ENCODE results near the gene CC2D2B. TPM values are rescaled to one million over a fixed set of nuclear protein-coding genes. Genes with fewer than 3 reads are reported as not detected.

The CC2D2B gene
- total and polyA plus RNA-seq, 10 donors, result 0.26 to 7.1 (median 2.8) TPM

DNA sequence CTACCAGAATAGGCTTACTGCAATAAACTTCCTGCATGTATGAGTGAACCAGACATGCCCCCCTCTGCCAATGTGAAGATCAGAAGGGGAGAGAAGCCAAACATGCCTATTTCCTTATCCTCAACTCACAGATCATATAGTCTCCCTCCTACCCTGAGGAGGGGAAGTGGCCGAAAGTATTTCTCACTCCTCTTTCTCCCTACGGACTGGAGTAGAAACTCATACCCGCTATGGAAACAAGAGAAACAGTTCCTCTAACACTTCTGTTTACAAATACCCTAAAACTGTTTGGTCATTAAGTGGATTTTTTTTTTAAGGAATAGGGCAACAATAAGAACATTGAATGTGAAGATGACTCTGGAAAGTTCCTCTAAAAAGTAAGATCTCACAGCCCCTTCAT, 167.0 kb downstream of the CC2D2B start:
- TF ChIP-seq, protein P1, sequence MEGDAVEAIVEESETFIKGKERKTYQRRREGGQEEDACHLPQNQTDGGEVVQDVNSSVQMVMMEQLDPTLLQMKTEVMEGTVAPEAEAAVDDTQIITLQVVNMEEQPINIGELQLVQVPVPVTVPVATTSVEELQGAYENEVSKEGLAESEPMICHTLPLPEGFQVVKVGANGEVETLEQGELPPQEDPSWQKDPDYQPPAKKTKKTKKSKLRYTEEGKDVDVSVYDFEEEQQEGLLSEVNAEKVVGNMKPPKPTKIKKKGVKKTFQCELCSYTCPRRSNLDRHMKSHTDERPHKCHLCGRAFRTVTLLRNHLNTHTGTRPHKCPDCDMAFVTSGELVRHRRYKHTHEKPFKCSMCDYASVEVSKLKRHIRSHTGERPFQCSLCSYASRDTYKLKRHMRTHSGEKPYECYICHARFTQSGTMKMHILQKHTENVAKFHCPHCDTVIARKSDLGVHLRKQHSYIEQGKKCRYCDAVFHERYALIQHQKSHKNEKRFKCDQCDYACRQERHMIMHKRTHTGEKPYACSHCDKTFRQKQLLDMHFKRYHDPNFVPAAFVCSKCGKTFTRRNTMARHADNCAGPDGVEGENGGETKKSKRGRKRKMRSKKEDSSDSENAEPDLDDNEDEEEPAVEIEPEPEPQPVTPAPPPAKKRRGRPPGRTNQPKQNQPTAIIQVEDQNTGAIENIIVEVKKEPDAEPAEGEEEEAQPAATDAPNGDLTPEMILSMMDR (IDR thresholded peaks at IDR 0.05 in 8 of 11, conservative IDR thresholded peaks at IDR 0.05 in 3 of 11), result no peak
- TF ChIP-seq POLR2AphosphoS5 (IDR thresholded peaks at IDR 0.05) (no peak), POLR2A (IDR thresholded peaks at IDR 0.05) (no peak)
- intact Hi-C loops (cut with DNase I; ENCODE audit: low total_unique reads), result no loop called here
- H3K27ac ChIP-seq, result no peak overlapping the region
- DNase-seq, result no peak
- 89 to 94% (median 92%) methylated on average over 3 of the region's 3 CpGs for WGBS, 5 donors
- no peak overlapping the region for H3K4me3 ChIP-seq
- no peaks in the 10 kb centered on the region for H3K27me3 ChIP-seq (replicated peaks in 1 of 7)
- H3K4me1 ChIP-seq, result no peaks in the 10 kb centered on the region
- H3K36me3 ChIP-seq, result no peaks in the 10 kb centered on the region
- H3K9me3 ChIP-seq, result no peaks in the 10 kb centered on the region

DNA sequence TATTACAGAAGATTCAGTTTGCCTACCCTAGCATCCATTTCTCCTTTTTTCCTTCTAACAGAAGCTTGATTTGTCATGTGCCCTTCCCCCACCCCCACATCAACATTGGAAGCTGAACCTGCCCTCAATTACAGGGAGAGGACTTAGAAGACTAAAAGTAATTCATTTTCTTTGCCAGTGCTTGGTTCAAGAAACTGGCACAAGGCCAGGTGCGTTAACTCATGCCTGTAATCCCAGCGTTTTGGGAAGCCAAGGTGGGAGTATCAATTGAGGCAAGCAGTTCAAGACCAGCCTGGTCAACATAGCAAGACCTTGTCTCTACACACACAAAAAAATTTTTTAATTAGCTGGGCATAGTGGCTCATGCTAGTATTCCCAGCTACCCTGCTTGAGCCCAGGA, 168.2 kb downstream of the CC2D2B start:
- no peak for DNase-seq
- Histone ChIP-seq H3K4me1 (no peaks in the 10 kb centered on the region), H3K27ac (no peak overlapping the region), H3K4me3 (no peak overlapping the region), H3K36me3 (peaks cover 0 to 1% (median 0%) of the 10 kb centered on the region in 6 donors), H3K27me3 (replicated peaks in 1 of 7) (no peaks in the 10 kb centered on the region), H3K9me3 (no peaks in the 10 kb centered on the region)
- no peak for TF ChIP-seq POLR2A (IDR thresholded peaks at IDR 0.05)
- TF ChIP-seq, protein P1 (IDR thresholded peaks at IDR 0.05 in 8 of 11, conservative IDR thresholded peaks at IDR 0.05 in 3 of 11), result no peak
- no peak for TF ChIP-seq POLR2AphosphoS5 (IDR thresholded peaks at IDR 0.05)
- intact Hi-C loops (cut with DNase I; ENCODE audit: low total_unique reads), result no loop called here
- 60 to 100% (median 80%) methylated on average over 2 of the region's 2 CpGs for WGBS, 5 donors

DNA sequence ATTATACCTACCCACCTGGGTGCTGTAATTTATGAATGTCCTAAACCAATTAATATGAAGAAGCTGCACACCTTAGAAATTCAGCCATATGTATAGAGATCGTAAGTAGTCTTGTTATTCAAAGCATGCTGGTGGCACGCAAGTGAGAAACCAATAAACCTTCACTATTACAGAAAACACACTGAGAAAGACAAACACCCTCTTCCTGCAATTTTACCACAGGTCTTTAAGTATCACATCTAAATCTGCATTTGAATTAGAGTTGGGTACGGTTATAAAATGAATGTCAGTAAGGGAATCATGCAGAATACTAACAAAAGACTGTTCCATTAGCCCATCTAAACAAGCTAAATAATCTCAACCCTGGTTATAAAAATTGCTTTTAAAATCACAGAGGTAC, 169.4 kb downstream of the CC2D2B start:
- intact Hi-C loops (cut with DNase I; ENCODE audit: low total_unique reads), result no loop called here
- no peak for TF ChIP-seq POLR2AphosphoS5 (IDR thresholded peaks at IDR 0.05)
- TF ChIP-seq POLR2A (IDR thresholded peaks at IDR 0.05), result no peak
- TF ChIP-seq, protein P1 (IDR thresholded peaks at IDR 0.05 in 8 of 11, conservative IDR thresholded peaks at IDR 0.05 in 3 of 11), result no peak
- Histone ChIP-seq H3K27ac (no peak overlapping the region), H3K4me1 (no peaks in the 10 kb centered on the region), H3K27me3 (replicated peaks in 1 of 7) (no peaks in the 10 kb centered on the region), H3K36me3 (peaks cover 0 to 9% (median 0%) of the 10 kb centered on the region in 6 donors), H3K9me3 (no peaks in the 10 kb centered on the region), H3K4me3 (no peak overlapping the region)
- DNase-seq, result no peak
- WGBS, 5 donors, result 86 to 97% (median 91%) methylated on average over 3 of the region's 3 CpGs

DNA sequence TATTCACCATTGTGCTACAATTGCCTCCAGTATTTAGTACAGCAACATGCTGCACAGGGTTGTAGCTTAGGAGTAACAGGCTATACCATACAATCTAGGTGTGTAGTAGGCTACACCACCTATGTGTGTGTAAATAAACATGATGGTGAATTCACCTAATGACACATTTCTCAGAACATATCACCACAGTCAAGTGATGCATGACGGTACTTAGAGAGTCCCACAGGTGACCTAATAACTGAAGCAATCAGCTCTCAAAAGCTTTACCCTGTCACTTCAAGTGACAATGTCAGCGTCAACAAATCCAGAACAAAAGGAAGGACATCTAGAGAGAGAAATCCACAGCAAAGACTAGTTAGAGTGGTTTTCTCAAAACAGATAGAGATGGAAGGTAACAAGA, 174.4 kb downstream of the CC2D2B start:
- intact Hi-C loops (cut with DNase I; ENCODE audit: low total_unique reads), result no loop called here
- TF ChIP-seq, protein P1 (IDR thresholded peaks at IDR 0.05 in 8 of 11, conservative IDR thresholded peaks at IDR 0.05 in 3 of 11), result no peak
- TF ChIP-seq POLR2A (IDR thresholded peaks at IDR 0.05), result no peak
- no peak for TF ChIP-seq POLR2AphosphoS5 (IDR thresholded peaks at IDR 0.05)
- Histone ChIP-seq H3K9me3 (no peaks in the 10 kb centered on the region), H3K27ac (no peak overlapping the region), H3K27me3 (replicated peaks in 1 of 7) (no peaks in the 10 kb centered on the region), H3K4me3 (no peak overlapping the region), H3K36me3 (peaks cover 0 to 21% (median 0%) of the 10 kb centered on the region in 6 donors), H3K4me1 (no peaks in the 10 kb centered on the region)
- WGBS, 5 donors, result 78 to 97% (median 88%) methylated on average over 2 of the region's 2 CpGs
- no peak for DNase-seq

Small RNA genes within 50 kb of the gene (microRNA-seq; reads per million reads assigned to microRNA genes)
- 19.5 to 26.7 (median 21.0) reads per million in 3 donors for gene MIR3157

Small RNA genes within 50 kb of the gene (small RNA-seq; reads per million reads assigned to genes)
- 0 to 0.14 (median 0.07) reads per million in 4 donors for gene MIR3157

Other genes starting within 250 kb of the CC2D2B start
- 10 to 100 TPM; 21.4 to 25.7 (median 24.9) TPM for gene TCTN3, start 214.0 kb upstream of the CC2D2B start, total RNA-seq
- 10 to 100 TPM; 10.9 to 14.5 (median 12.3) TPM for gene TCTN3, start 214.0 kb upstream of the CC2D2B start, polyA plus RNA-seq
- 10 to 100 TPM; 52.6 to 92.9 (median 64.1) TPM for gene ENTPD1, start 151.8 kb upstream of the CC2D2B start, total RNA-seq
- gene ENTPD1, start 151.8 kb upstream of the CC2D2B start, polyA plus RNA-seq, result 10 to 100 TPM; 14.1 to 19.7 (median 14.6) TPM
- gene CCNJ, start 135.6 kb downstream of the CC2D2B start, total RNA-seq, result 10 to 100 TPM in 5 of 7 donors, 1 to 10 TPM in 2; 7.8 to 11.8 (median 10.3) TPM
- gene CCNJ, start 135.6 kb downstream of the CC2D2B start, polyA plus RNA-seq, result 1 to 10 TPM; 2.2 to 3.6 (median 2.4) TPM
- gene ZNF518A, start 222.3 kb downstream of the CC2D2B start, total RNA-seq, result 10 to 100 TPM; 22.0 to 45.7 (median 34.0) TPM
- gene ZNF518A, start 222.3 kb downstream of the CC2D2B start, polyA plus RNA-seq, result 1 to 10 TPM; 5.1 to 6.6 (median 6.4) TPM

Measured in spleen (tissue), 11 donors.